DND-41 (cell line): Measurements from ENCODE around the gene ACAD8.

ENCODE experiments used
- ATAC-seq: fragments of 200-7000 bp; cut with Tn5 transposase; 3 replicates; pipeline ENCODE4 v1.9.1; 2021; ENCODE audit warnings: low read depth; ENCODE audit not compliant: insufficient read depth
- DNase-seq: peaks from one replicate; pipeline ENCODE4 v3.0.0-alpha.2; 2020
- H2AFZ ChIP-seq: 2 replicates; pipeline ENCODE4 v1.6.0; 2012; ENCODE audit warnings: low read depth, low read length
- H3K27ac ChIP-seq: 2 replicates; pipeline ENCODE4 v1.5.1; 2012; ENCODE audit warnings: low read length, inconsistent platforms
- H3K27me3 ChIP-seq: fragments of 200-600 bp; sonication (generic); 2 replicates; pipeline ENCODE4 v1.6.0; 2012; ENCODE audit warnings: low read length, mild to moderate bottlenecking, inconsistent platforms; ENCODE audit not compliant: insufficient read depth, poor library complexity
- H3K36me3 ChIP-seq: 2 replicates; pipeline ENCODE4 v1.5.1; 2012; ENCODE audit warnings: low read length, inconsistent platforms; ENCODE audit not compliant: insufficient read depth
- H3K4me1 ChIP-seq: 2 replicates; pipeline ENCODE4 v1.5.1; 2012; ENCODE audit warnings: mild to moderate bottlenecking, low read length; ENCODE audit not compliant: insufficient read depth
- H3K4me2 ChIP-seq: 2 replicates; pipeline ENCODE4 v1.6.0; 2012; ENCODE audit warnings: mild to moderate bottlenecking, moderate library complexity, low read length, inconsistent platforms; ENCODE audit not compliant: insufficient read depth
- H3K4me3 ChIP-seq, 2 experiments: fragments of 200-600 bp in 1 of 2; shearing (Covaris generic) in 1 of 2; 2 replicates each; pipeline ENCODE4 v1.5.1; 2012 to 2016; ENCODE audit warnings: inconsistent platforms in 2 of 2, low read length in 2 of 2, mild to moderate bottlenecking in 2 of 2, low read depth in 1 of 2, moderate library complexity in 1 of 2
- H3K79me2 ChIP-seq: 2 replicates; pipeline ENCODE4 v1.6.0; 2012; ENCODE audit warnings: low read length, inconsistent platforms; ENCODE audit not compliant: insufficient read depth
- H3K9ac ChIP-seq: 2 replicates; pipeline ENCODE4 v1.6.0; 2012; ENCODE audit warnings: low read depth, mild to moderate bottlenecking, inconsistent platforms, low read length, moderate library complexity
- H3K9me3 ChIP-seq: 2 replicates; pipeline ENCODE4 v1.5.1; 2012; ENCODE audit warnings: low read length, moderate library complexity, mild to moderate bottlenecking, inconsistent platforms; ENCODE audit not compliant: insufficient read depth, severe bottlenecking
- H4K20me1 ChIP-seq: 2 replicates; pipeline ENCODE4 v1.6.0; 2012; ENCODE audit warnings: low read length; ENCODE audit not compliant: insufficient read depth
- EZH2 ChIP-seq: IDR thresholded peaks from 3 replicates; pipeline ENCODE4 v1.6.1; 2012; ENCODE audit warnings: borderline replicate concordance, low read depth, mild to moderate bottlenecking, moderate library complexity, low read length, inconsistent platforms; ENCODE audit not compliant: severe bottlenecking
- TF ChIP-seq, protein P1 (sequence below): IDR thresholded peaks from 2 replicates; pipeline ENCODE4 v1.5.1; 2012; ENCODE audit warnings: borderline replicate concordance, low read length, moderate library complexity, mild to moderate bottlenecking; ENCODE audit not compliant: poor library complexity, severe bottlenecking; ENCODE audit errors: extremely low read depth

Gene ACAD8

DNA sequence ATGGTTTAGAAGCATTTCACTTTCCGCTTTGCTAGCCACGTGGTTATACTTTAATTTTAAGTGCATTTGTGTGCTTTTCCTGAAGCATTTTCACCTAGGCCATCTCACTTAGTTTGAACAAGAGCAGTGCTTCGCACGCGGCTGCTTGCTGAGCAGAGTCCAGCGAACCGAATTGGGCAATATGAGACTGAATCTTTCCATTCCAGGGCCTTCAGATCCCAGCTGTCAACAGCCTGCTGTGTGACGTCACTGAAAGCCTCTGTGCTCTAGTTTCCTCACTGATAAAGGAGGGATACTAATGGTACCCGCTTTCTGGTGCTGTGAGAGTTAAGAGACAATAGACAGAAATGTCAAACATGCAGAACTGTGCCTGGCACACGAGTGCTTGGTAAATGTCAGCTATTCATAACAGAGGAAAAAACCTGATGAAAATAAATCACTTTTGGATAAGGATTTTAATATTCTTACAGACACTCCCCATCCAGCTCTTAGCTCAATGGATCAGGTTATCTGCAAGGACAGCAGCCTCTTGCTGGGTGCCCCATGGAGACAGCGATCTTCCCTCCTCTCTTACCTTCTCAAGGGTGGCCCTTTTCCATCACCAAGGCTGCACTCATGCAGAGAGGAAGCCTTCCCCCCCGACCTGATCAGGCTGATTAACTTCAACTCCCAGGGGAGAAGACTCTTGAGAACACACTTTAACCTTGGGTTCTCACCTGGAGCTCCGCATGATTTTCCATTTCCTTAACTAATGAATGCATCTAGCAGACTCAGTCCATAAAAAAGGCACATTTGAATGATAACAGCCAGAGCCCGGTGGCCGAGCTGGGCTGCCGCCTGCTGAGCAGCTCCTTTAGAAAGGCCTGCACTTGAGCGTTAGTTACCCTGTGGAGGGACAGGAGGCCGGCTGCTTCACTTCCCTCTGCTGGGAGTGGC, 19.3 kb downstream of the ACAD8 start:
- peak overlapping the region; percentile 72 for H3K9ac ChIP-seq
- no peaks in the 10 kb centered on the region for H4K20me1 ChIP-seq
- TF ChIP-seq, protein P1, sequence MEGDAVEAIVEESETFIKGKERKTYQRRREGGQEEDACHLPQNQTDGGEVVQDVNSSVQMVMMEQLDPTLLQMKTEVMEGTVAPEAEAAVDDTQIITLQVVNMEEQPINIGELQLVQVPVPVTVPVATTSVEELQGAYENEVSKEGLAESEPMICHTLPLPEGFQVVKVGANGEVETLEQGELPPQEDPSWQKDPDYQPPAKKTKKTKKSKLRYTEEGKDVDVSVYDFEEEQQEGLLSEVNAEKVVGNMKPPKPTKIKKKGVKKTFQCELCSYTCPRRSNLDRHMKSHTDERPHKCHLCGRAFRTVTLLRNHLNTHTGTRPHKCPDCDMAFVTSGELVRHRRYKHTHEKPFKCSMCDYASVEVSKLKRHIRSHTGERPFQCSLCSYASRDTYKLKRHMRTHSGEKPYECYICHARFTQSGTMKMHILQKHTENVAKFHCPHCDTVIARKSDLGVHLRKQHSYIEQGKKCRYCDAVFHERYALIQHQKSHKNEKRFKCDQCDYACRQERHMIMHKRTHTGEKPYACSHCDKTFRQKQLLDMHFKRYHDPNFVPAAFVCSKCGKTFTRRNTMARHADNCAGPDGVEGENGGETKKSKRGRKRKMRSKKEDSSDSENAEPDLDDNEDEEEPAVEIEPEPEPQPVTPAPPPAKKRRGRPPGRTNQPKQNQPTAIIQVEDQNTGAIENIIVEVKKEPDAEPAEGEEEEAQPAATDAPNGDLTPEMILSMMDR: no peak
- no peak for TF ChIP-seq EZH2
- H3K79me2 ChIP-seq: peaks cover 70% of the 10 kb centered on the region
- H3K4me3 ChIP-seq: peak overlapping the region in 1 of 2 experiments; percentile 74; a peak in 2 of 4 replicates
- H3K27me3 ChIP-seq: no peaks in the 10 kb centered on the region
- no peak overlapping the region for H2AFZ ChIP-seq
- no peak for ATAC-seq
- peak overlapping the region; percentile 92 for H3K4me2 ChIP-seq
- H3K36me3 ChIP-seq: no peaks in the 10 kb centered on the region
- no peaks in the 10 kb centered on the region for H3K9me3 ChIP-seq
- peaks cover 70% of the 10 kb centered on the region for H3K4me1 ChIP-seq
- peak overlapping the region; percentile 88 for H3K27ac ChIP-seq
- DNase-seq: no peak

DNA sequence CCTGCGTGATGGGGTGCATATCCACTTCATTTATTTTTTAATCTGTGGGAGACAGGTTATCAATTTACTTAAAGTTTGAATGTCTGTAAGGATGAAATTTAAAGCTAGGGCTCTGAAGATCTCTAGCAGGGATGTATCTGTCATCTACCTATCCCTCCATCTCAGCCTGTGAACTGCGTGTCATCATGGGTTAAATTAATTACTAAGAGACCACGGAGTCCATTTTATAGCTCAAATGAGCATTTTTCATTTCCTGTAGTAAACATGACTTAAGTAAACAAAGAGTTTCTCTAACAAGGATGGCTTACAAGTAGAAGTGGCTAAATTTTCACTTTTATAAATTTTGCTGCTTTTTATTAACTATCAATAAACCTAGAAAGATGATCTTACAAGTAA, 19.9 kb downstream of the ACAD8 start:
- H3K27ac ChIP-seq: peak overlapping the region; percentile 88
- peaks cover 70% of the 10 kb centered on the region for H3K4me1 ChIP-seq
- H3K4me3 ChIP-seq: peak overlapping the region in 1 of 2 experiments; percentile 74; a peak in 2 of 4 replicates
- ATAC-seq: no peak
- no peaks in the 10 kb centered on the region for H4K20me1 ChIP-seq
- peak overlapping the region; percentile 92 for H3K4me2 ChIP-seq
- peak overlapping the region; percentile 72 for H3K9ac ChIP-seq
- H3K36me3 ChIP-seq: no peaks in the 10 kb centered on the region
- TF ChIP-seq EZH2: no peak
- TF ChIP-seq, protein P1: no peak
- no peak for DNase-seq
- H3K27me3 ChIP-seq: no peaks in the 10 kb centered on the region
- H3K79me2 ChIP-seq: peaks cover 65% of the 10 kb centered on the region
- H3K9me3 ChIP-seq: no peaks in the 10 kb centered on the region
- no peak overlapping the region for H2AFZ ChIP-seq

DNA sequence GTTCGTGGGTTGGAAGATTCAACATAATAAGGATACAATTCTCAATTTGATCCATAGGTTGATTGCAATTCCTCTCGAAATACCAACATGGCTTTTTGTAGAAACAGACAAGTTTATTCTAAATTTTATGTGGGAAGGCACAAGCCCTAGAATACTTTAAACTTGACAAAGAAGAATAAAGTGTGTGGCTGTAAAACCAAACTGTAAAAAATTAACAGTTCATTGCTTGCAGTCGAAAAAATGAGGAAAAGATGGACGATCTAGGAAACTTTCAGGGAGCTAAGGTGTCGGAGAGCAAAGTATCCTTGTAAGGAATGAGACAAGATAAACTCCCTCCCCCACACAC, 21.8 kb downstream of the ACAD8 start:
- Histone ChIP-seq H3K4me2 (peak overlapping the region; percentile 92), H3K27ac (peak overlapping the region; percentile 88), H3K4me3 (peak overlapping the region; percentile 67 to 74), H4K20me1 (no peaks in the 10 kb centered on the region), H3K36me3 (no peaks in the 10 kb centered on the region), H3K79me2 (peaks cover 51% of the 10 kb centered on the region), H3K4me1 (peaks cover 58% of the 10 kb centered on the region), H3K9ac (peak overlapping the region; percentile 72), H3K27me3 (no peaks in the 10 kb centered on the region), H3K9me3 (no peaks in the 10 kb centered on the region), H2AFZ (peak overlapping the region; percentile 86)
- ATAC-seq (no peak), DNase-seq (no peak)
- TF ChIP-seq EZH2: no peak
- TF ChIP-seq, protein P1: no peak
